H1 (cell line): ENCODE results near the gene TMEM245. TPM values are rescaled to one million over a fixed set of nuclear protein-coding genes. Genes with fewer than 3 reads are reported as not detected.

Experiments
- CTCF ChIA-PET: fragments of 300-600 bp; sonication (Branson Sonifier 250); formaldehyde crosslinking; loops from one replicate; lab custom pipeline; 2021; ENCODE audit not compliant: partially characterized antibody; lab: Charles Lee
- POLR2A ChIA-PET: fragments of 300-600 bp; sonication (Branson Sonifier 250); formaldehyde crosslinking; loops from one replicate; lab custom pipeline; 2021; ENCODE audit warnings: inconsistent platforms; ENCODE audit not compliant: partially characterized antibody; lab: Charles Lee
- DNase-seq, 2 experiments: peaks; one replicate each; pipeline versions ENCODE4 v3.0.0 to v3.0.0-alpha.2; 2010 to 2022; ENCODE audit warnings: low spot score in 2 of 2, low read depth in 1 of 2, mixed read lengths in 1 of 2
- FAIRE-seq: peaks from 2 replicates; lab custom pipeline; 2011; peaks lifted over from hg19 to GRCh38; lab: Jason Lieb, UNC
- H2AFZ ChIP-seq: 2 replicates; pipeline ENCODE4 v1.8.1; 2012; ENCODE audit warnings: low read length, inconsistent platforms
- H2AK5ac ChIP-seq: 2 replicates; pipeline ENCODE4 v1.6.1; 2013; ENCODE audit warnings: low read depth, low read length
- H2BK120ac ChIP-seq: replicated peaks from 2 replicates; pipeline ENCODE3; 2013; ENCODE audit warnings: low read depth, low read length, inconsistent platforms
- H2BK12ac ChIP-seq: 2 replicates; pipeline ENCODE4 v1.6.1; 2013; ENCODE audit warnings: low read depth, low read length
- H2BK15ac ChIP-seq: 2 replicates; pipeline ENCODE4 v1.6.1; 2013; ENCODE audit warnings: low read length
- H2BK20ac ChIP-seq: 2 replicates; pipeline ENCODE4 v1.6.1; 2013; ENCODE audit warnings: low read length
- H2BK5ac ChIP-seq: 2 replicates; pipeline ENCODE4 v1.6.1; 2013; ENCODE audit warnings: low read depth, low read length
- H3K14ac ChIP-seq: 2 replicates; pipeline ENCODE4 v1.6.1; 2013; ENCODE audit warnings: inconsistent platforms; ENCODE audit not compliant: insufficient read length
- H3K18ac ChIP-seq: 2 replicates; pipeline ENCODE4 v1.6.1; 2013; ENCODE audit warnings: low read length; ENCODE audit errors: extremely low read depth
- H3K23ac ChIP-seq: 2 replicates; pipeline ENCODE4 v1.6.1; 2013; ENCODE audit warnings: inconsistent platforms; ENCODE audit not compliant: insufficient read length
- H3K23me2 ChIP-seq: 2 replicates; pipeline ENCODE4 v1.6.1; 2013; ENCODE audit warnings: low read depth, low read length
- H3K27ac ChIP-seq: 2 replicates; pipeline ENCODE4 v1.6.1; 2011; ENCODE audit warnings: low read depth, low read length, inconsistent platforms
- H3K27me3 ChIP-seq, 4 experiments: replicated peaks in 1 of 4; 1 replicate in 1 of 4; 2 replicates in 3 of 4; pipeline versions ENCODE4 v1.6.1 to v1.8.1; 2011 to 2013; ENCODE audit warnings: low read length in 3 of 4, mild to moderate bottlenecking in 3 of 4, inconsistent platforms in 2 of 4, mixed read lengths in 2 of 4, moderate library complexity in 1 of 4; ENCODE audit not compliant: control insufficient read depth in 3 of 4, insufficient read depth in 3 of 4; ENCODE audit errors: extremely low read depth in 1 of 4
- H3K36me3 ChIP-seq, 4 experiments: 2 replicates each; pipeline versions ENCODE4 v1.6.1 to v1.8.1; 2011 to 2013; ENCODE audit warnings: mild to moderate bottlenecking in 4 of 4, low read length in 3 of 4, moderate library complexity in 2 of 4, control low read depth in 1 of 4, inconsistent platforms in 1 of 4; ENCODE audit not compliant: insufficient read depth in 4 of 4, control insufficient read depth in 2 of 4
- H3K4ac ChIP-seq: replicated peaks from 2 replicates; pipeline ENCODE3; 2013; ENCODE audit warnings: low read length, low read depth, mixed read lengths, inconsistent platforms; ENCODE audit not compliant: insufficient read length
- H3K4me1 ChIP-seq, 4 experiments: replicated peaks in 1 of 4; 1 replicate in 1 of 4; 2 replicates in 3 of 4; pipeline versions ENCODE4 v1.6.1 to v1.8.1; 2011 to 2013; ENCODE audit warnings: low read length in 3 of 4, inconsistent platforms in 2 of 4, mixed read lengths in 1 of 4; ENCODE audit not compliant: insufficient read depth in 4 of 4, control insufficient read depth in 3 of 4
- H3K4me2 ChIP-seq, 2 experiments: 2 replicates each; pipeline versions ENCODE4 v1.6.1 to v1.8.1; 2011 to 2013; ENCODE audit warnings: low read depth in 2 of 2, low read length in 2 of 2, control low read depth in 1 of 2, inconsistent platforms in 1 of 2, mild to moderate bottlenecking in 1 of 2; ENCODE audit not compliant: insufficient read depth in 1 of 2
- H3K4me3 ChIP-seq, 4 experiments: fragments of 200-600, 300-600 bp in 1 of 4; sonication (generic), shearing (Covaris generic), sonication (Bioruptor Twin) in 1 of 4; 2 replicates each; pipeline versions ENCODE4 v1.5.1 to v1.8.1; 2011 to 2016; ENCODE audit warnings: low read length in 4 of 4, low read depth in 3 of 4, control low read depth in 2 of 4, inconsistent platforms in 2 of 4, mild to moderate bottlenecking in 2 of 4, mixed read lengths in 1 of 4, moderate library complexity in 1 of 4; ENCODE audit not compliant: insufficient read depth in 2 of 4; ENCODE audit errors: extremely low read depth in 1 of 4
- H3K56ac ChIP-seq: replicated peaks from 2 replicates; pipeline ENCODE3; 2013; ENCODE audit warnings: low read depth, mild to moderate bottlenecking, mixed read lengths, low read length, inconsistent platforms; ENCODE audit not compliant: insufficient read length
- H3K79me1 ChIP-seq: 2 replicates; pipeline ENCODE4 v1.6.1; 2013; ENCODE audit warnings: low read depth, low read length, control low read depth
- H3K79me2 ChIP-seq, 2 experiments: 2 replicates each; pipeline versions ENCODE4 v1.6.1 to v1.8.1; 2012 to 2013; ENCODE audit warnings: low read length in 2 of 2, mild to moderate bottlenecking in 2 of 2, inconsistent platforms in 1 of 2; ENCODE audit not compliant: insufficient read depth in 2 of 2, control insufficient read depth in 1 of 2
- H3K9ac ChIP-seq, 4 experiments: replicated peaks in 1 of 4; 1 replicate in 1 of 4; 2 replicates in 3 of 4; pipeline versions ENCODE4 v1.6.1 to v1.8.1; 2011 to 2013; ENCODE audit warnings: low read depth in 3 of 4, low read length in 3 of 4, control low read depth in 2 of 4, mild to moderate bottlenecking in 2 of 4, moderate library complexity in 2 of 4, inconsistent platforms in 1 of 4; ENCODE audit errors: extremely low read depth in 1 of 4
- H3K9me3 ChIP-seq, 2 experiments: 2 replicates each; pipeline versions ENCODE4 v1.6.1 to v1.8.1; 2012 to 2013; ENCODE audit warnings: mild to moderate bottlenecking in 2 of 2, moderate library complexity in 2 of 2, control low read depth in 1 of 2, inconsistent platforms in 1 of 2, low read depth in 1 of 2, low read length in 1 of 2, mixed read lengths in 1 of 2; ENCODE audit not compliant: insufficient read depth in 2 of 2
- H4K20me1 ChIP-seq, 2 experiments: replicated peaks in 1 of 2; 2 replicates each; pipeline versions ENCODE3 to v1.8.1; 2011 to 2013; ENCODE audit warnings: inconsistent platforms in 2 of 2, low read length in 2 of 2, mild to moderate bottlenecking in 1 of 2; ENCODE audit not compliant: insufficient read depth in 2 of 2, control insufficient read depth in 1 of 2
- H4K5ac ChIP-seq: 2 replicates; pipeline ENCODE4 v1.6.1; 2013; ENCODE audit warnings: low read length, low read depth, mixed read lengths, inconsistent platforms; ENCODE audit not compliant: insufficient read length
- H4K8ac ChIP-seq: 2 replicates; pipeline ENCODE4 v1.8.0; 2013; ENCODE audit warnings: mild to moderate bottlenecking, moderate library complexity, low read length, inconsistent platforms; ENCODE audit not compliant: insufficient read depth; ENCODE audit errors: extremely low read depth
- H4K91ac ChIP-seq: replicated peaks from 2 replicates; pipeline ENCODE3; 2013; ENCODE audit warnings: low read length, mixed read lengths, inconsistent platforms; ENCODE audit not compliant: insufficient read length
- WGBS, 2 experiments: shearing (Covaris generic) in 1 of 2; methylation state at CpG; one replicate each; pipeline versions ENCODE4 v1.1.6 to v1.1.7; 2013 to 2015; ENCODE audit warnings: low lambda C conversion rate in 2 of 2, mixed read lengths in 2 of 2, inconsistent platforms in 1 of 2, low coverage in 1 of 2, missing lambda C conversion rate in 1 of 2; ENCODE audit not compliant: insufficient replicate concordance in 2 of 2, insufficient coverage in 1 of 2, insufficient read length in 1 of 2; ENCODE audit errors: extremely low coverage in 1 of 2, missing lambda C conversion rate in 1 of 2; 5-methylcytosine and 5-hydroxymethylcytosine counted together
- polyA plus RNA-seq, 7 experiments: library from polyadenylated mRNA; depleted of rRNA in 3 of 7; stranded (reverse) in 5 of 7; unstranded in 2 of 7; fragments of >200 nt in 5 of 7; fragments of 200-250 nt in 2 of 7; gene quantifications; 1 replicate in 5 of 7; 2 replicates in 1 of 7; 4 replicates in 1 of 7; pipeline versions ENCODE4 v1.2.1 to v1.2.3, GENCODE V29; 2011 to 2013; ENCODE audit warnings: missing spikeins in 2 of 7, mixed read lengths in 2 of 7
- total RNA-seq: library from RNA; stranded (reverse); fragmentation: NEBNext Ultra II Directional; extraction: Animal tissue kit (Norgen Biotek cat#: 25700); gene quantifications from 2 replicates; pipeline ENCODE4 v1.2.1, GENCODE V29; 2021

The TMEM245 gene
- total and polyA plus RNA-seq, 2 of the 8 experiments (the other 6 are each of a cell fraction or from before 2014, with no cell fraction given): 44.3 to 45.8 TPM

GRCh38 chr9:109062543-109062942, 57.2 kb downstream of the TMEM245 start:
- H2BK5ac ChIP-seq: no peak overlapping the region
- H3K4ac ChIP-seq: no peak overlapping the region
- H3K23me2 ChIP-seq: no peaks in the 10 kb centered on the region
- H3K27ac ChIP-seq: no peak overlapping the region
- H3K4me2 ChIP-seq: no peak overlapping the region
- H2BK15ac ChIP-seq: no peak overlapping the region
- H4K5ac ChIP-seq: no peak overlapping the region
- no peak overlapping the region for H2AFZ ChIP-seq
- no peak for FAIRE-seq
- no peak overlapping the region for H3K4me3 ChIP-seq
- H3K18ac ChIP-seq: no peak overlapping the region
- H3K14ac ChIP-seq: no peak overlapping the region
- no peak overlapping the region for H3K23ac ChIP-seq
- CTCF ChIA-PET: interaction anchor here (0.6 kb wide), 1 partner anchor 9 kb away, joined by 4 read pairs; no protein-coding TSS in a partner anchor
- H3K79me1 ChIP-seq: no peaks in the 10 kb centered on the region
- H4K20me1 ChIP-seq: no peaks in the 10 kb centered on the region
- no peak for DNase-seq
- H3K79me2 ChIP-seq: no peaks in the 10 kb centered on the region
- H4K8ac ChIP-seq: no peak overlapping the region
- no peak overlapping the region for H2BK20ac ChIP-seq
- peaks cover 7 to 64% (median 44%) of the 10 kb centered on the region in 4 experiments; a peak in 7 of 8 replicates for H3K36me3 ChIP-seq
- H2BK120ac ChIP-seq: no peak overlapping the region
- H2BK12ac ChIP-seq: no peak overlapping the region
- WGBS, 2 experiments: 92% methylated on average over 6 of the region's 6 CpGs; no CpG with 5 or more reads in 1 of the 2 experiments
- no peak overlapping the region for H2AK5ac ChIP-seq
- no peak overlapping the region for H3K9ac ChIP-seq
- H3K27me3 ChIP-seq: no peaks in the 10 kb centered on the region
- POLR2A ChIA-PET: interaction anchor here (0.6 to 1.1 kb wide), 2 partner anchors 11 to 55 kb away, joined by 3 read pairs; no protein-coding TSS in a partner anchor
- H3K56ac ChIP-seq: no peak overlapping the region
- H3K4me1 ChIP-seq: no peaks in the 10 kb centered on the region
- no peaks in the 10 kb centered on the region for H3K9me3 ChIP-seq
- H4K91ac ChIP-seq: no peak overlapping the region
